Activated CD4-positive, alpha-beta T cell treated with anti-CD3 and anti-CD28 coated beads, Interleukin-2, amount 10 ng/mL, durations not matched to agents 24 days and 14 days (primary cell): ENCODE measurements around the gene C7orf33. TPM values are rescaled to one million over a fixed set of nuclear protein-coding genes. Genes with fewer than 3 reads are reported as not detected.
"Not testable (repeated sequence)": the region's sequence is repeated elsewhere in the genome, so short reads cannot be mapped to it uniquely, and the experiment has no call there.

Experiments
- DNase-seq: peaks from one replicate; pipeline ENCODE4 v3.0.0; 2022
- H3K27ac Mint-ChIP-seq: one replicate; pipeline ENCODE4 v1.8.0; 2022; ENCODE audit warnings: mild to moderate bottlenecking, mixed read lengths
- H3K27me3 Mint-ChIP-seq: one replicate; pipeline ENCODE4 v1.8.0; 2022; ENCODE audit warnings: mixed read lengths
- H3K36me3 Mint-ChIP-seq: one replicate; pipeline ENCODE4 v1.8.0; 2022; ENCODE audit warnings: low read depth, mild to moderate bottlenecking, mixed read lengths
- H3K4me1 Mint-ChIP-seq: one replicate; pipeline ENCODE4 v1.8.0; 2021; ENCODE audit warnings: mixed read lengths
- H3K4me3 Mint-ChIP-seq: one replicate; pipeline ENCODE4 v1.8.0; 2022; ENCODE audit warnings: mild to moderate bottlenecking, moderate library complexity, mixed read lengths
- H3K9me3 Mint-ChIP-seq: one replicate; pipeline ENCODE4 v1.8.0; 2021; ENCODE audit warnings: mixed read lengths
- intact Hi-C: fragments of 100-400 bp; cut with micrococcal nuclease; formaldehyde crosslinking; loops from one replicate; pipeline ENCODE4 v1.15.1; 2023
- total RNA-seq: library from RNA; stranded (reverse); gene quantifications from 2 replicates; pipeline ENCODE4 v1.2.3, GENCODE V29; 2022

C7orf33 gene
- total RNA-seq, 1 donor from 2014 or later: not detected

GRCh38 chr7:148567524-148567923 lies 23.0 kb upstream of the C7orf33 start:
- Mint-ChIP-seq H3K9me3 (peaks cover 10% of the 10 kb centered on the region), H3K27ac (no peak overlapping the region), H3K4me3 (no peak overlapping the region), H3K4me1 (peaks cover 27% of the 10 kb centered on the region), H3K36me3 (peaks cover 5% of the 10 kb centered on the region), H3K27me3 (peaks cover 3% of the 10 kb centered on the region)
- intact Hi-C loops: no loop called here
- DNase-seq: no peak

GRCh38 chr7:148570510-148570909 lies 20.1 kb upstream of the C7orf33 start:
- Mint-ChIP-seq H3K9me3 (no peaks in the 10 kb centered on the region), H3K36me3 (no peaks in the 10 kb centered on the region), H3K27ac (no peak overlapping the region), H3K27me3 (peaks cover 12% of the 10 kb centered on the region), H3K4me3 (no peak overlapping the region), H3K4me1 (peaks cover 15% of the 10 kb centered on the region)
- intact Hi-C loops: loop anchor here (10.0 kb wide), 1 partner anchor 204 kb away; no protein-coding TSS in a partner anchor
- no peak for DNase-seq

- intact Hi-C loops: loop anchor here (10.0 kb wide), 1 partner anchor 204 kb away; no protein-coding TSS in a partner anchor
- not testable (repeated sequence) for H3K36me3 Mint-ChIP-seq, H3K27ac Mint-ChIP-seq
Observed at GRCh38 chr7:148570973-148571372, 19.6 kb upstream of the C7orf33 start.

GRCh38 chr7:148571381-148571780 lies 19.2 kb upstream of the C7orf33 start:
- Mint-ChIP-seq H3K4me3 (no peak overlapping the region), H3K9me3 (no peaks in the 10 kb centered on the region), H3K36me3 (no peaks in the 10 kb centered on the region), H3K27ac (no peak overlapping the region), H3K27me3 (peaks cover 12% of the 10 kb centered on the region), H3K4me1 (peaks cover 16% of the 10 kb centered on the region)
- intact Hi-C loops: loop anchor here (10.0 kb wide), 1 partner anchor 203 kb away; no protein-coding TSS in a partner anchor
- DNase-seq: no peak

More at GRCh38 chr7:148570973-148571372, 19.6 kb upstream of the C7orf33 start:
- H3K4me3 Mint-ChIP-seq, H3K9me3 Mint-ChIP-seq, DNase-seq: not testable (repeated sequence)
- H3K27me3 Mint-ChIP-seq: peaks cover 12% of the 10 kb centered on the region
- peaks cover 18% of the 10 kb centered on the region for H3K4me1 Mint-ChIP-seq

GRCh38 chr7:148572067-148572522 lies 18.5 kb upstream of the C7orf33 start:
- DNase-seq: no peak
- intact Hi-C loops: loop anchor here (10.0 kb wide), 1 partner anchor 203 kb away; no protein-coding TSS in a partner anchor
- no peaks in the 10 kb centered on the region for H3K9me3 Mint-ChIP-seq
- H3K36me3 Mint-ChIP-seq: no peaks in the 10 kb centered on the region
- H3K27ac Mint-ChIP-seq: no peak overlapping the region
- peaks cover 15% of the 10 kb centered on the region for H3K4me1 Mint-ChIP-seq
- no peak overlapping the region for H3K4me3 Mint-ChIP-seq
- peaks cover 12% of the 10 kb centered on the region for H3K27me3 Mint-ChIP-seq

GRCh38 chr7:148573581-148573980 lies 17.0 kb upstream of the C7orf33 start:
- not testable (repeated sequence) for DNase-seq, H3K27ac Mint-ChIP-seq, H3K4me3 Mint-ChIP-seq, H3K36me3 Mint-ChIP-seq, H3K9me3 Mint-ChIP-seq
- intact Hi-C loops: loop anchor here (10.0 kb wide), 1 partner anchor 201 kb away; no protein-coding TSS in a partner anchor
- peaks cover 15% of the 10 kb centered on the region for H3K4me1 Mint-ChIP-seq
- peaks cover 12% of the 10 kb centered on the region for H3K27me3 Mint-ChIP-seq

GRCh38 chr7:148575640-148576411 lies 14.7 kb upstream of the C7orf33 start:
- intact Hi-C loops: loop anchor here (1.0 to 10.0 kb wide), 3 partner anchors 12 to 387 kb away; no protein-coding TSS in a partner anchor
- peaks cover 12% of the 10 kb centered on the region for H3K27me3 Mint-ChIP-seq
- peak; percentile 92 for DNase-seq
- H3K36me3 Mint-ChIP-seq: no peaks in the 10 kb centered on the region
- H3K9me3 Mint-ChIP-seq: no peaks in the 10 kb centered on the region
- H3K27ac Mint-ChIP-seq: peak overlapping the region; percentile 29
- H3K4me3 Mint-ChIP-seq: no peak overlapping the region
- H3K4me1 Mint-ChIP-seq: peaks cover 15% of the 10 kb centered on the region

- H3K27ac Mint-ChIP-seq: no peak overlapping the region
- peaks cover 18% of the 10 kb centered on the region for H3K4me1 Mint-ChIP-seq
- DNase-seq: no peak
- no peaks in the 10 kb centered on the region for H3K36me3 Mint-ChIP-seq
- H3K27me3 Mint-ChIP-seq: peaks cover 2% of the 10 kb centered on the region
- H3K9me3 Mint-ChIP-seq: no peaks in the 10 kb centered on the region
- intact Hi-C loops: loop anchor here (10.0 kb wide), 1 partner anchor 195 kb away; no protein-coding TSS in a partner anchor
- no peak overlapping the region for H3K4me3 Mint-ChIP-seq
Observed at GRCh38 chr7:148579366-148579765, 11.2 kb upstream of the C7orf33 start.

- Mint-ChIP-seq H3K9me3 (no peaks in the 10 kb centered on the region), H3K4me3 (no peak overlapping the region), H3K27ac (no peak overlapping the region), H3K36me3 (no peaks in the 10 kb centered on the region), H3K27me3 (no peaks in the 10 kb centered on the region), H3K4me1 (peaks cover 26% of the 10 kb centered on the region)
- DNase-seq: no peak
- intact Hi-C loops: loop anchor here (5.0 kb wide), 1 partner anchor 47 kb away; no protein-coding TSS in a partner anchor
Observed at GRCh38 chr7:148580446-148580845, 10.1 kb upstream of the C7orf33 start.

GRCh38 chr7:148581624-148582023 lies 8.9 kb upstream of the C7orf33 start:
- H3K27ac Mint-ChIP-seq: no peak overlapping the region
- intact Hi-C loops: loop anchor here (5.0 kb wide), 1 partner anchor 46 kb away; no protein-coding TSS in a partner anchor
- H3K4me1 Mint-ChIP-seq: peaks cover 21% of the 10 kb centered on the region
- H3K4me3 Mint-ChIP-seq: no peak overlapping the region
- no peaks in the 10 kb centered on the region for H3K36me3 Mint-ChIP-seq
- no peak for DNase-seq
- H3K9me3 Mint-ChIP-seq: no peaks in the 10 kb centered on the region
- peaks cover 1% of the 10 kb centered on the region for H3K27me3 Mint-ChIP-seq

- peak overlapping the region; percentile 12 for H3K27ac Mint-ChIP-seq
- H3K9me3 Mint-ChIP-seq: no peaks in the 10 kb centered on the region
- intact Hi-C loops: loop anchor here (1.0 to 5.0 kb wide), 3 partner anchors 43 to 113 kb away; no protein-coding TSS in a partner anchor
- H3K4me1 Mint-ChIP-seq: peaks cover 18% of the 10 kb centered on the region
- H3K36me3 Mint-ChIP-seq: no peaks in the 10 kb centered on the region
- H3K4me3 Mint-ChIP-seq: peak overlapping the region; percentile 20
- no peak for DNase-seq
- H3K27me3 Mint-ChIP-seq: peaks cover 11% of the 10 kb centered on the region
Observed at GRCh38 chr7:148584154-148584827, 6.3 kb upstream of the C7orf33 start.

- peaks cover 15% of the 10 kb centered on the region for H3K4me1 Mint-ChIP-seq
- no peaks in the 10 kb centered on the region for H3K9me3 Mint-ChIP-seq
- peak overlapping the region; percentile 46 for H3K27ac Mint-ChIP-seq
- H3K27me3 Mint-ChIP-seq: peaks cover 17% of the 10 kb centered on the region
- no peak for DNase-seq
- H3K36me3 Mint-ChIP-seq: no peaks in the 10 kb centered on the region
- H3K4me3 Mint-ChIP-seq: no peak overlapping the region
- intact Hi-C loops: loop anchor here (2.0 kb wide), 1 partner anchor 111 kb away; no protein-coding TSS in a partner anchor
Observed at GRCh38 chr7:148585399-148585798, 5.2 kb upstream of the C7orf33 start.

GRCh38 chr7:148587076-148587475 lies 3.5 kb upstream of the C7orf33 start:
- Mint-ChIP-seq H3K4me3 (no peak overlapping the region), H3K4me1 (peaks cover 15% of the 10 kb centered on the region), H3K27me3 (peaks cover 22% of the 10 kb centered on the region), H3K27ac (no peak overlapping the region), H3K36me3 (no peaks in the 10 kb centered on the region), H3K9me3 (no peaks in the 10 kb centered on the region)
- DNase-seq: no peak
- intact Hi-C loops: no loop called here

GRCh38 chr7:148588168-148588567 lies 2.4 kb upstream of the C7orf33 start:
- intact Hi-C loops: no loop called here

More at GRCh38 chr7:148588168-148588567, 2.4 kb upstream of the C7orf33 start:
- peaks cover 15% of the 10 kb centered on the region for H3K4me1 Mint-ChIP-seq
- H3K36me3 Mint-ChIP-seq: no peaks in the 10 kb centered on the region
- no peak overlapping the region for H3K4me3 Mint-ChIP-seq
- no peaks in the 10 kb centered on the region for H3K9me3 Mint-ChIP-seq
- no peak overlapping the region for H3K27ac Mint-ChIP-seq
- no peak for DNase-seq
- peaks cover 22% of the 10 kb centered on the region for H3K27me3 Mint-ChIP-seq
